IPS DF 19.7 (cell line): ENCODE data around the gene RAB37.
A peak's percentile ranks its signal among the peaks of the same experiment; 100 is the strongest.

ENCODE experiments used
- DNase-seq: peaks from one replicate; pipeline ENCODE4 v3.0.0-alpha.2; 2013; ENCODE audit warnings: low read depth, low spot score

The RAB37 gene

DNA sequence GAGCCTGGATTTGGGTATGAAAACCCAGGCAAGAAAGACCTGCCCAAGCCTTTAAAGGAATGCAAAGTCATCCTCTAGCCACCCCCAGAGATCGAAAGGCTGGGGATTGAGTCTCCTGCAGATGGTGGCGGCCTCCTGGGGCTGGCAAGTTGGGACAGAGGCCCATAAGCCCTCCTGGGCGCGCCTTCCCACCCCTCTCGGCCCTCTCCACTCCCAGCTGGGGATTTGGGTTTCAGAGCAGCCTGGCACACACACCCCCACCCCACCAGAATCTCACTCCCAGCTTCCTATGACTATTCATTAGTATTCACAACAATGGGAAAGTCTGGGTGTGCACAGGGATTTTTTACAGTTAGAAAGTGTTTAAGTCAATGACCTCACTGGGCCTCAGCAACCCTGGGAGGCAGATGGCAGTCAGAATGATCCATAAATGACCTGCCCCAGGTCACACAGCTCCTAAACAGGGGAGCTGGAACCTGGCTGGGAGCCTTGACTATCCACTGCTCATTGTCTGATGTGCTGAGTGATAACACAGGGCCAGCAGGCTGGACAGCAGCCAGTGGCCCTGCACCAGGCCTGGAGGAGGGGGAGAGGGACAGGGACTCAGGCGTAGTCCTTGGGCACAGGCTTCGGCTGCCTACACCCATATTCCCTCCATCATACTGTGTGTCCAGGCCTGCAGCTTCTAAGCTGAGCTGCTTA, 23.5 kb downstream of the RAB37 start:
- DNase-seq = no peak

DNA sequence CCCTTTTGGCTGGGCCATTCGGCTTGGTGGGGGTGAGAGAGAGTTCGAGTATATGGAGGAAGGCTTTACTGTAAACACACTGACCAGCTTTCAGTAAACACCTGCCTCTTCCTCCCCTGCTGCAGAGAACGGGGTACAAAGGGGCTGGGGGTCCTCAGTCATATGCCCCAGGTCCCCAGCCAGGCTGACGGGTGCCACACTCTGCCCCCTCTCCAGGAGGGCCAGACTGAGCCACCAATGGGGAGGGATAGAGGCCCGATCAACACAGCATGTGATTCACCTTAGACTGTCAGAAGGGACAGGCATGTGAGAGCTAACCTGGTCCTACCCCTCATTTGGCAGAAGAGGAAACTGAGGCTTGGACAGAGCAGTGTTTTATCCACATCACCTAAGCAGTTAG, 24.4 kb downstream of the RAB37 start:
- DNase-seq = no peak

DNA sequence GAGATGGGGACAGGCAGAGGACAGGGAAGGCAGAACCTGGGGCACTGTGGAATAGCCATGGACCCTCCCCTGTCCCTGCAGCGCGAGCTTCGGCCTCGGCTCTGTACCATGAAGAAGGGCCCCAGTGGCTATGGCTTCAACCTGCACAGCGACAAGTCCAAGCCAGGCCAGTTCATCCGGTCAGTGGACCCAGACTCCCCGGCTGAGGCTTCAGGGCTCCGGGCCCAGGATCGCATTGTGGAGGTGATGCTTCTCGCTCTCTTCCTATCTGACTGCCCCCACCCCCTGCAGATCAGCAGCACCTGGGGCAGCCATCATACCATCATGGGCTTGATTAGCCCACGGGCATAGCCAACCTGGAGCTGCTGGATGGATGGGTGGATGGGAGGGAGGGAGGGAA, 24.9 kb downstream of the RAB37 start:
- DNase-seq = no peak

DNA sequence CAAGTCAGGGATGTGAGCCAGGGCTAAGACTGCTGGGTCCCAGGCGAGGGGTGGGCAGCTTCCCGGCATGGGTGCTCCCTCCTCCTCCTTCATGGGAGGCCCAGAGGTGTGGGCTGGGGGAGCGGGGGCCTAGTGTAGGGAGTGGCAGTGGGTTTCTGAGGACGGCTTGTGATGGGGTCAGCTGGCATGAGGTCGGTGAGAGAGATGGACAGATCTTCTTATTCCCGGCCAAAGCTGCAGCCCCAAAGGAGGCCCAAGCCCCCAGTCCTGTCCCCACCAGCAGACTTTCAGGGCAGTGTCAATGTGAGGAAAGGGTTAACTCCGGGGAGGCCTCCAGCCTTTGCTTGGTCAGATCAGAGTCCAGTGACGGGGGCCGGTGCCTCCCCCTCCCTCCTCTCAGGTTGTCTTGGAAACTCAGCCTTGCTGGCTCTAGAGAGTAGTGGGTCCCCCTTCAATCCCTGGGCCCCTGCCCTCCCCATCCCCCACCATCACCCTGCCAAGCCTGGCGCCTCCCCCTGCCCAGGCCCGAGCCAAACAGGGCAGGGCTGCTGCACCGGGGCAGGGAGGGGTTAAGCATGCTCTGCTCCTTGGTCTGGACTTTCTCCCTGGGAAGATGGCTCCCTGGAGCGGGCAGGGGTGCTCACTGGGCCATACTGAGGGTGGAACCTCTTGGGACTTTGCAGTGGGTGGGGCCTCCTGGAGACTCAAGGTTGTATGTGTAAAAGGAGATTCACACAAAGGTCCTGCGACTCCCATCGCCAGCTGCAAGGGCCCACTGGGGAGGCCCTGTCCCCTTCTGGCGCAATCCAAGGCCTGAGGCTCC, 26.7 kb downstream of the RAB37 start:
- DNase-seq = no peak

DNA sequence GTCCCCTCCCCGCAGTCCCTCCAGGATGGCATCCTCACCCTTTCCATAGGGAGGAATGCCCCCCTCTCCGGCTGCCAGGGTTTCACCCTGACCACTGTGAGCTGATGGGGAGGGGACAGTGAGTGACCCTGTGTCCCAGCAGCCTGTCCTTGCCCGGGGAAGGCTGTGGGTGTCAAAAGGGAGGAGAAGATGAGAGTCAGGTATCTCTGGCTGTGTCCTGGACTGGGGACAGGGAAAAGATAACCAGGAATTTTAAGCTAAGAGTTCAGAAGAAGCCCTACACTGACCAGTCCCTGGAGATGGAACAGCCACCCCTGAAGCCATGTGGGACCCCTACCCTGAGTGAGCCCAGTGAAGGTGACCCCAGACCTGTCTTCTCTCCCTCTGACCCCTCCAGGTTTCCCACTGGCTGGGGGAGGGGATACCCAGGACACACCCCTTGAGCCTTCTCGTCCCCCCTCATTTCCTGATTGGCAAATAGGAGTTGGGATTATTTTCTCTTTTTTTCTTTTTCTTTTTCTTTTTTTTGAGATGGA, 27.8 kb downstream of the RAB37 start:
- no peak for DNase-seq

DNA sequence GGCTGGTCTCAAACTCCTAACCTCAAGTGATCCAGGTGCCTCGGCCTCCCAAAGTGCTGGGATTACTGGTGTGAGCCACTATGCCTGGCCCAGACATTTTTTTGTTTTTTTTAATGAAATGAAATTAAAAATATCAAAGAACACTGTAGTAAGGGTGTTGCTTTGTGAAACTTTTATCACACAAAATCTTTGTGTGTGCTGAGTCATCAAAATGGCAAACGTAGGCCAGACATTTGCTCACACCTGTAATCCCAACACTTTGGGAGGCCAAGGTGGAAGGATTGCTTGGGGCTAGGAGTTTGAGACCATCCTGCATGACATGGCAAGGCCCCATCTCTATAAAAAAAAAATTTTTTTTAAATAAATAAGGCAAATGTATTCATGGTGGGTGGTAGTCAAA, 29.4 kb downstream of the RAB37 start:
- DNase-seq = no peak

DNA sequence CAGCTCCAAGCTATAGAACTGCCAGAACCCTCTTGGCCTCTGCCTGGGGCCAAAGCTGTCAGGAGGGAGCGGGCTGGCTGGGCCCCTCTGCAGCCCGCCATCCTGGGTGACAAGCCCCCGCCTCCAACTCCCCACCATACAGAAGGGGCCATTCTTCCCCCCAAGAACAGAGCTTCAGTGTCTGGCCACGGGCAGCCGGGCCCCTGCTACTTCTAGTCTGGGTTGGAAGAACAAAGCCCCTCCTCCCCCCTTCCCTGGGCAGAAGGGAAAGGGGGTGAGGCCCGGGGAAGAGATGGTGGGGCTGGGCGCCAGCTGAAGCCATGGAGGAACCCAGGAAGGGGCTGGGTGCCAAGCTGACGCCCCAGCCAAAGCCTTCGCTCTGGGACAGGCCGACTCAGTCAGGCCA, 30.1 kb downstream of the RAB37 start:
- no peak for DNase-seq

DNA sequence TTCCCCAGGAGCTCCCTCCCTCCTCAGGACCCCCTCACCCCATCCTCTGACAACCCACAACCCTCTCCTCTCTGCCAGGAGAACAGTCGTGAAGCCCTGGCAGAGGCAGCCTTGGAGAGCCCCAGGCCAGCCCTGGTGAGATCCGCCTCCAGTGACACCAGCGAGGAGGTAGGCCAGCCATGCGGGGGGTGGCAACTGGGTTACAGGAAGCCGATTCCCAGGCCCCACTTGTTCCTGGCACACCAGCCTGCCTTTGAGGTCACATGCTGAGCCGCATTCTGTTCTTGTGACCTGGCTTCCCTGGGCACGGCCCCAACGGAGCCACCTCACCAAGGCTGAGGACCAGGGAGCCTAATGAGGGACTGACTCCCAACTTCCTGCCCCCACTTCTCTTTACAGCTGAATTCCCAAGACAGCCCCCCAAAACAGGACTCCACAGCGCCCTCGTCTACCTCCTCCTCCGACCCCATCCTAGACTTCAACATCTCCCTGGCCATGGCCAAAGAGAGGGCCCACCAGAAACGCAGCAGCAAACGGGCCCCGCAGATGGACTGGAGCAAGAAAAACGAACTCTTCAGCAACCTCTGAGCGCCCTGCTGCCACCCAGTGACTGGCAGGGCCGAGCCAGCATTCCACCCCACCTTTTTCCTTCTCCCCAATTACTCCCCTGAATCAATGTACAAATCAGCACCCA, 31.2 kb downstream of the RAB37 start:
- no peak for DNase-seq

DNA sequence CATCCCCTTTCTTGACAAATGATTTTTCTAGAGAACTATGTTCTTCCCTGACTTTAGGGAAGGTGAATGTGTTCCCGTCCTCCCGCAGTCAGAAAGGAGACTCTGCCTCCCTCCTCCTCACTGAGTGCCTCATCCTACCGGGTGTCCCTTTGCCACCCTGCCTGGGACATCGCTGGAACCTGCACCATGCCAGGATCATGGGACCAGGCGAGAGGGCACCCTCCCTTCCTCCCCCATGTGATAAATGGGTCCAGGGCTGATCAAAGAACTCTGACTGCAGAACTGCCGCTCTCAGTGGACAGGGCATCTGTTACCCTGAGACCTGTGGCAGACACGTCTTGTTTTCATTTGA, 31.7 kb downstream of the RAB37 start:
- DNase-seq = no peak

DNA sequence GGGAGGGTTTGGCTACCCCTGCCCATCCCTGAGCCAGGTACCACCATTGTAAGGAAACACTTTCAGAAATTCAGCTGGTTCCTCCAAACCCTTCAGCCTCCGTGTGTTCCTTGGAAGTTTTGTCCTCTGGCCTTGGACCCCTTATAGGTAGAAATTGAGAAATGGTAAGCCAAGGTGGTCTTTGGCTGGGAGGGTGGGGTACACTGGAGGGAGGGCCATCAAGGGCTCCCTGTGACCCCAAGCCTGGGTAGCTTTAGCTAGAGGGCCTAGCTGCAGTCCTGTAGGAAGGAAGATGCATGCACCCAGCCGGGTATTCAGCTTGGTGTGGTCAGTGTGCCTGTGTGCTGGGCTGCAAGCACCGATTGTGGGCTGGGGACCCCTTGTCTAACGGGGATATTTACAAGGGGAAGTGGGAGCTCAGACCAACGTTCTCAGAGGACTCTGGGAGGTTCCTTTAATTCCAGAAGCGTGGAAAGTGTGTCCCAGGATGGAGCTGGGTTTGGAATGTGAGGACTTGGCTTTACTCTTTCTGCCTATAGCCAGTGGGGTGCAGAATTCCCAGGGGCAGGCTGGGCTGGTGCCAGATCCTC, 32.3 kb downstream of the RAB37 start:
- DNase-seq = no peak

DNA sequence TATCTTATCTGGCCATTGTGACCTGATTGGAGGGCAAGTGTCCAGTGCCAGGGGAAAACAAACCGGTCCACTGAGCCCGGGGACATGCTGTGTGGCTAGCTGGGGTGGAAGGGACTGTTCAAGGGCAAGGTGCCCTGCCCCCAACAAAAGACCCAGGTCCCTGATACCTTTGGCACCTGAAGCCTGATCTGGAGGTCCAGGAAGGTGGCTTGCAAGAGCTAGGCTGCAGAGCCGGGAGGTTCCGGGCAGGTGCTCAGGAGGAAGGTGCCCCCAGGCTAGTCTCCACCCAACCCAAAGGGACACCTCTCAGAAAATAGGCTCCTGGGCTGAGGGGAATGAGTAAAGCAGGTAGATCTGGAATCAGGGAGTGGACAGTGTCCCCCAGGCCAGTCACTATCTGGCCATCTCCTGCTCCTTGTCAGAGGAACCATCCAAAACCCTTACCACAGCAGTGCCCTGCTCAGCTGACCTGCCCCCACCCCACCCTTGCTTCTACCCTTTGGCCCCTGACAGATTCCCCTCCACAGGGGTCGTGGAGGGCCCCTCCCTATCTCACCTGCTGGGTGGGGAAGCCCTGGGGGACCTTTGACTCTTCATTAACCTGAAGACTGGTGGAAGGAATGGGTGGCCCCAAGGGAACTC, 32.9 kb downstream of the RAB37 start:
- DNase-seq = no peak

DNA sequence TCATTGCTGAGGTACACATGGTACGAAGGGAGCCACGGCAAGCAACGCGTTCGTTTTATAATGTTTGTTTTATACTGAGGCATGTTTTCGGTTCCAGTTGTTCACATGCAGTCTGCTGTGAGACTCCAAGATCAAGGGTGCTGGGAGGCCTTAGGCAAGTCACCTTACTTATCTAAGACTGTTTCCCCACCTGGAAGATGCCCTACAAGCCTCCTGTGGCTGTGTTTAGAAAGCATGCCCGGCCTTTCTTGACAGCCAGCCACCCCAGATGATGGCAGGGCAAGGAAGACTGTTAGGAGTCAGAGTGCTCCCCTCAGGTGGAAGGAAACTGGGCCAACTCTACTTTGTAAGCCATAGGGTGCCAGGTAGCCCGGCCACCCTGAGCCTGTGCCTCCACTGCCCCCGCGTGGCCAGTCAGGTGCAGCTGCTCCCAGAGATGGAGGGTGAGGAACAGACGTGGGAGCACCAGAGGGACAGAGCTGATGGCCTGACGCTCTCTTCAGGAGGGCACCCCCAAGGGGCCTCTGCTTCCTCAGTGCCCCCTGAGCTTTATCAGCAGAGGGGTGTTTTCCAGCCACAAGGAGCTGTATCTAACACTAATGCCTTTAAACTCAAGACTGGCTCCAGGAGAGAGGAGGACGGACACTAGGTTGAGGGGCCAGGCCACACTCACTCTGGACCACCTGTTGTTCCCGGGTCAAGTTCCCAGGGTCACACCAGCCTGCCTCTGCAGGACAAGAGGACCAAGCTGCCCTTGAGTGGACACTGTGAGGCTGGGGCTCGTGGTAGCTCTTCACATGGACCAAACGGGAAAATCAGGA, 33.7 kb downstream of the RAB37 start:
- no peak for DNase-seq

DNA sequence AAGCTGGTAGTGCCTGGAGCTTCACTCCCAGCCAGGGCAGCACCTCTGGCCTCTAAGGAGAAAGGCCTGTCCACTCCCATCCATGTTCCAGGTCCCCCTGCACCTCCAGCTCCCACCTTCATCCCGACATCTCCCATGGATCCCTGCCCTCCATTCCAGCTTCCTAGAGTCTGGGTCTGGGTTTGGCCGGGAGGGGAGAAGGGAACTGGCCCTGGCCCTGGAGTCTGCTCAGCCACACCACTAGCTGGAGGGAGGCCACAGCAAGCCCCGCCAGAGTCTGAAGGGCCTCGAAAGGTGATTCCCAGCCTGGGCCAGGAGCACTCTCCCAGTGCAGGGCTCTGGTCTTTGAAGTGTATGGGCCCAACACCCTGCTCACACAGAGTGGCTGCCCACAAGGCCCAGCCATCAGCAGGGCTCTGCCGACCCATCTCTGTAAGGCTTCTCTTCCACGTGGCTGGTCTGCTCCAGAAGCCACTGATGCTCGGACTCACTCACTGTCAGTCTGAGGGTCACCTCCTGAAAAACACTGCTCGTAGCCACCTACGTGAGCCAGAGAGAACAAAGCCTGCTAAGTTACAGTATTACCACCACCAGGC, 34.4 kb downstream of the RAB37 start:
- no peak for DNase-seq

DNA sequence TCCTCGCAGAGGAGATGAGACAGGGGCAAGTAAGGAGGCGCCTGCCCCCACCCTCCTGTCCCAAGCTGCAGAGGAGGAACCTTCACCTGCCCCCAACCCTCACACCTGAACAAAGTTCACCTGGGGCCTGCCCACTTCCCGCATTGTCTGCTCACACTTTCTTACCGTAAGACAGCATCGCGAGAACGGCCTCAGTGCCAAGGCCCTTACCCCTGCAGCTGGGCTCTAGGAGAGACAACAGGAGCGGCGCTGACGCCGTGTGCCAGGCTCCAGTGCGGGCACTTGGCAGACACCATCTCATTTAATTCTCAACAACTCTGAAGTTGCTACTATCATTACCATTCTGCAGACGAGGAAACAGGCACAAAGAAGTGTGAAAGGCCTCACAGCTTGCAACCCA, 35.0 kb downstream of the RAB37 start:
- DNase-seq = no peak

DNA sequence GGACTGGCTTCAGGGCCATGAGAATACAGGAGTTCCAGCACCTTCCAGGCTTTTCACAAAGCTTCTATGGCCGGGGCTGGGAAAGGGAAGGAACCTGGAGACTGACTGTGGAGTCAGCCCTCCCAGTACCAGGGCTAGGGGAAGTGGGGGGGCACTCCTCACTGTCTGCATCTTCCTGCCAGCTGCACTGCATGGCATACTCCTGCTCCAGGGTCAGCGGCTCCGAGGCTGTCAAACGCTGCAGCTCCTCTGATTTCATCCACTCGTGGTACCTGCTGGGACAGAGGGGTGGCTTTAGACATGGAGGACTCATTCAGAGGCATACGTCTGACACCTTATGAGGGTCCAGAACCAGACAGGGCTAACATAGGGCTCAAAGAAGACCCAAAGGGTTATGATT, 36.4 kb downstream of the RAB37 start:
- no peak for DNase-seq

DNA sequence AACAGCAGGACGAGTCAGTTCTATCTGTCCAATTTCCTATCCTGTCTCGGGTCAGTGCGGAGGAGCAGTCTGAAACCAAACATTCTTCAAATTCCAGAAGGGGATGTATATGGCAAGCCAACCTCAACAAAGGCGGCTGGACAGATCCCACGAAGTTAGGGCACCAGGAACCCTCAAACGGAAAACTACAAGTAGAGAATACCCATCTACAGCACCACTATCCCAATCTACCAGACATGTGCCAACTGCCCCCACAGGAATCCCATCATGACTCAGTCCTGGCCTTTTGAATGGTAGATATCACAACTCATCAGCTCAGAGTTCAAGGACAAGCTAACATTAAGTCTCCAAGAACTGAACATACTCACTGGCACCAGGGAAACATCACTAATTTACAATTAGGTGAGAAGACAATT, 36.8 kb downstream of the RAB37 start:
- no peak for DNase-seq

DNA sequence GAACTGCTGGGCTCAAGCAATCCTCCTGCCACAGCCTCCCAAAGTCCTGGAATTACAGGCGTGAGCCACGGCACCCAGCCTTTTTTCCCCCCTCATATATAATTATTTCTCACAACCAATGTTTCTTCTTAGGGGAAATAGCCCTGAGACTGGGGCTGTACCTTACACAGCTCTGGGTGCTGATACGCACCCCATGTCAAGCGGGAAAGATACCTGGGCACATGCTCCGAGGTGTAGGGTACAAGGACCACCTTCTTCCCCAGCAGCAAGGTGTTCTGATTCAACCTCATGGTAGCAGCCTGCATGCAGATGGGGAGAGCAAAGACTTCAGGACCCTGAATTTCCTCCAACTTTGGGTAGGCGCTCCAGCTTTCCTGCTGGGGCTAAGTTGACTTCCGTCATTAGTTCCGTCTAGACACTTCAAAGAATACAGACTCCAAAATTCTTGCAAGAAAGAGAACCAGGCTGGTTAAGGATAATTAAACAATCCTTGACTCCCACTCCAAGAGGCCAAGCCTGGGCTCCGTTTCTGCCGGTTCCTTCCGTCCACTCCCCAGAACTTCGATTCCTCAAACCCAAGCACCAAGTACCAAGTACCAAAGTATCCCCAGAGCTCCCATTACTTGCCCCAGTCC, 38.5 kb downstream of the RAB37 start:
- DNase-seq = no peak

DNA sequence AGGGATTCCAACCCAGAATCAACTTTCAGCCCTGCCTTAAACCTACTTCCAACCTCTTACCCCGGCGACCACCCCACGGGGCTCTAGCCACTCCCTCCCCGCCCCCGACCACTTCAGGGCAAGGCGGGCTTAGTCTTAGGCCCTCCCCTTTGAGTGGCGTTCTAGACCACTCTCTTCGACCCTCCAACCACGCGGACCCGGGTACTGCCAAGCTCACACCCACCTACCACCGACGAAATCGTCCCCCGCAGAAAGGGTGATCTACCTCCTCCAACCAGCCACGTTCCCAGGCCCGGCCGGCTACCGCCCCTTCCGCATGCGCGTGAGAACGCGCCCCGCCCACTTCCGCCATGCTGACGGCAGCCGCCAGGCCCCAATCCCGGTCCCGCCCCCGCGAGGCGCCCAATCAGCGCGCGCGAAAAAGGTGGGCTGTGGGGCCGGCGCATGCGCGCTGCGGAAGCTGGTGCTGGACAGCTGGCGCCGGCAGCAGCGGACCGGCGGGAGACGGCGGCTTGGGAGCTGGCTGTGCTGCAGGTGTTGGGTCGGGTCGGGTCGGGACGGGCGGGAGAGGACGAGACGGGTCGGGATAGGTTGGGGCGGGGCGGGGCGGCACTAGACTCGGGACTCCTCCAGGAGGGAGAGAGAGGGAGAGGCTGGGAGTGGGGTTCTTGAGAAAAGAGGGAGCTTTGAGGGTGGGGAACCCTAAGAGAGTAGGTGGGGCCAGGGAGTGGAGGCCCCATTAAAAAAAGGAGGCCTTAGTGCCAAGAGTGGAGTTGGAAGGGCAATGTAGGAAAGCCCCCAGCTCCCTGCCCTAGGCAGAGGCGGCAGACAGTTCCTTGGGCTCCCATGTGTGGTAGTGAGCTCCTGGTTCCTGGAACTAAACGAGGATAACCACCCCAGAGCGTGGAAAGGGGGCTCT, 39.2 kb downstream of the RAB37 start, which contains the start of gene NAT9:
NAT9 (minus strand) TSS at position 302 of the 919 bp plus-strand sequence. CDS start 647 bp downstream, outside the sequence.
- DNase-seq = peak; percentile 95

DNA sequence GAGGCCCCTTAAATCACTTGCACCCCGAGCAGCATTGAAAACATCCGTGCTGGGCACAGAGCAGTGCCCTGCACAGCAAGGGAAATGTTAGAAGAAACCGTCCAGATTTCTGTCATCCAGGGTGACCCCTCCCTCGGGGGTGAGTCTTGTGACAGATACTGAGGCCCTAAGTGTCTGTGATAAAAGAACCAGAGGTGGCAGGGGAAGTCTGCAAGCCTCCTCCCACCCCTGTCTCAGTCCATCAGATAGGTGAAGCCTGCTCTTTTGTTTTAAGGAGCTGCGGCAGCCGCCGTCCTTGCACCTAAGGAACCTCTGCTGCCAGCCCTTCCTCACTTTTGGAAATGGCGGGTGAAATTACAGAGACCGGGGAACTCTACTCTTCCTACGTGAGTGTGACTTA, 39.9 kb downstream of the RAB37 start:
- DNase-seq = no peak
